Pons (tissue), 1 donor: ENCODE data around the gene BDH1.

ENCODE experiments used
- DNase-seq: peaks from one replicate; pipeline ENCODE4 v3.0.0-alpha.2; 2016; ENCODE audit warnings: low spot score

The BDH1 gene

GRCh38 chr3:197549261-197549885 lies 6.4 kb downstream of the BDH1 start:
- DNase-seq = no peak

- DNase-seq = no peak
Measured at GRCh38 chr3:197547306-197548011, 8.3 kb downstream of the BDH1 start.

DNA sequence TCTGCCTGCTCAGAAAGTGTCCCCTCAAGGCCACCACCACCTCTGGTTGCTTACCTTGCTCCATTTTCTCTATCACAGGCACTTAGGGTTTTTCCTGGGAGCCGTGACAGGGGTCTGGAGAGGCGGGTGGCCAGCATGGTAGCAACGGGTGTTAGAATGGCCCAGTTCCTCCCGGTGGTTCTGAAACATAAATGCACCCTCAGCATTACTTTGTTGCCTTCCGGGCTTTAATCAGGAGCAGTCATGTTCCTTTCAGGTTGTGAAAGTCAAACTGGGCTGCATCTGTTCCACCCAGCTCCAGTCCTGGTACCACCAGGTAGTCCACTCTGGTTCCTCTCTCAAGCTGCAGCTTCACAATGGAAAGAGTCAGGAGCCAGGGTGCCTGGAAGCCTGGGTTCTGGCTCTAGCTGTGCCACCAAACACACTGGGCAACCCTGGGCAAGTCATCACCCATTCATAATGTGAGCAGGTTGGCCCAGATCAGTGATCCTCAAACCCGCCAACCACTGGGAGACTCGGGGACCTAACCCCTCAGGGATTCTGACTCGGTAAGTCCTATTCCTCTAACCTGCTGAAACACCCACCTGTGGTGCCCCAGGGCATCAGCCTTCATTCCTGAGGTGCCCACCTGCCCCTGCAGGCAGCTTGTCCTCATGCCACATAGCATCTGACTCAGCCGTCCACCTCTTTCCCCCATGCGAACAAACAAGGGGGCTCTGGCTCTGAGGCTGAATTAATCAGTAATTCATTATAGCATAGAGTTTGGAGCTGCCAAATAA lies 9.3 kb downstream of the BDH1 start:
- DNase-seq = no peak

DNA sequence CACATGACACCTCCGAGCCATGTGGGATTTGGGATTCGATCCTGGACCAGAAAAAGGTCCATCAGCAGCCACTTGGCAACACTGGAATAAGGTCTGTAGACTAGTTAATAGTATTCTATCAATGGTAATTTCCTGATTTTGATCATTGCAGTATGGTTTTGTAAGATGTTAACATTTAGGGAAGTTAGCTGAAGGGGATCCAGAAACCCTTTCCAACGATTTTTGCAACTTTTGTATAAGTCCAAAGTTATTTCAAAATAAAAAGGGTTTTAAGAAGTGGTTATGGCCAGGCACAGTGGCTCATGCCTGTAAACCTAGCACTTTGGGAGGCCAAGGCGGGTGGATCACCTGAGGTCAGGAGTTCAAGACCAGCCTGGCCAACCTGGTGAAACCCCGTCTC lies 10.2 kb downstream of the BDH1 start:
- no peak for DNase-seq

DNA sequence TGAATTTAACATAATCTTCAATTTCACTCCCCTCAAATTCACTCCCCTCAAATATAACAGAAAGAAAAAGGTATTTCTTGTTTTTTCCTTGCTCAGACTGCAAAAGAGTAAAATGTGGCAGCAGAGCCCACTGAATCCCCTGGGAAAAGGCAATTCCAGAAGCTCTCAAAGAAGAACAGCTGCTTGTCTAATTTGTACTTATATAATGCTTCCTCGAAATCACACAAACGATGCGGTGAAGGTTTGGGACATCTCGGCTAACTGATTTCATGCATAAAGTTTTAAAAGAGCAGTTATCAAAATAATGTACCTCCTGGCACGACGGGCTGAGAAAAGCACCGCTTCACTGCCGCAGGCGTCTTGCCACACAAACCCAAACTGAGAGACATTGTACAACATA lies 10.7 kb downstream of the BDH1 start:
- DNase-seq = no peak

DNA sequence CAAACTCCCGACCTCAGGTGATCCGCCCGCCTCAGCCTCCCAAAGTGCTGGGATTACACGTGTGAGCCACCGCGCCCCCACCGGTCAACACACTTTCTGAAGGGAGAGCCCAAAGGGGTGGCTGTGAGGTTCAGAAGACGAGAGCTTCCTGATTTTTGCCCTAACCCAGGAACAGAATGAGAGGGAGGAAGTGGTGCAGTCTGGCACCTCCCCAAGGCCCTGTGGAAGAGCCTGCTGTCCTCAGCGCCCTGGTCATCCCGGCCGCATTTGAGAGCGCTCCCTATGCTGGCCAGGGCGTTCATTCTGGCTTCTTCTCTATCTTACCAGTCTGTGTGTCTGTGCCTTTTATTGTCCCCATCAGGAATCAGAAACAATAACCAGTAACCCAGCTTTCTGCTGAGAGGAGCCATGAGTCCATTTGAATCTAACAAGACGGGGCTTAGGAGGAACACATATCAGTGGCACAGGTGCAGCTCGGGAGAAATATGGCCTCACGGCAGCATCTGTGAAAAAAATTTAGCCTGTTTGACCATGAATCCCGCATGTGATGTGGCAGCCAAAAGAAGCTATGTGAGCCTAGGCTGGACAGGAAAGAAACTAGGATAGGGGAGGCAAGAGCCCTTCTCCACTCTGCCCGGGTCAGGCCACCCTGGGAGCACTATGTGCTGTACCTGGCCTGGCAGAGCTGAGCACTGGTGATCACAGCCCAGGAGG lies 12.9 kb downstream of the BDH1 start:
- DNase-seq = peak; percentile 49

DNA sequence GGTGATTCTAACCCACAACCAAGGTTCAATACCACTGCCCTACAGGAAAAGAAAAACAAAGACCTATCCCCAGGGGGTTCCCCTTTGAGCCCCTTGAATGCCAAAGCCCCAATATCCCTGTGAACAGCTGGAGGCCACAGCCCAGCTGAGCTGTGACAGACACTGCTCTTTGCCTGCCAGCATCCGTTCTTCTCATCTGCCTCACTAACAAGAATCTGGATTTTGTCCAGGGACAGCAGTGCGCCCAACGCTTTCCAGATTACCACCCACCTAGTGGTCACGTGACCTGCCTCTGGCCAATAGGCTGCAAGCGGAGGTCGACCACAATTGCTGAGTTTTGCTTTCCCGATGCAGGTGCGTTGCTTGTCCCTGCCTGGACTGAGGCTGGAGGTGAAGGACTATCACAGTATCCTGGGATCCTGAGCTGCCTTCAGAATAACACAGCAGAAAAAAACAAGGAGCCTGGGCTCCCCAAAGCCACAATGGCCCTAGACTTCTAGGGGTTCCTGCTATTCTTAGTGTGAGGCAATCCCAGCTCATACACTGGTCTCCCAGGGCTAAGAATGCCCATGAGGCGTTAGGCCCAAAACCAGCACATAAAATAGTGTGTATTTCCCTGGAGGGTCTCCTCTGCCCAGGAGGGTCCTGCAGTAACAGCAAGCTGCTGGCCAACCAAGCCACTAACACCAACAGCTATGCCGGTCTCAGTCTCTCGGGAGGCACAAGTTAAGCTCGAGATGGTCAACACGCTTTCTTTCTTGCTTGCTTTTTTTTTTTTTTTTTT lies 13.8 kb downstream of the BDH1 start:
- peak; percentile 67 for DNase-seq

DNA sequence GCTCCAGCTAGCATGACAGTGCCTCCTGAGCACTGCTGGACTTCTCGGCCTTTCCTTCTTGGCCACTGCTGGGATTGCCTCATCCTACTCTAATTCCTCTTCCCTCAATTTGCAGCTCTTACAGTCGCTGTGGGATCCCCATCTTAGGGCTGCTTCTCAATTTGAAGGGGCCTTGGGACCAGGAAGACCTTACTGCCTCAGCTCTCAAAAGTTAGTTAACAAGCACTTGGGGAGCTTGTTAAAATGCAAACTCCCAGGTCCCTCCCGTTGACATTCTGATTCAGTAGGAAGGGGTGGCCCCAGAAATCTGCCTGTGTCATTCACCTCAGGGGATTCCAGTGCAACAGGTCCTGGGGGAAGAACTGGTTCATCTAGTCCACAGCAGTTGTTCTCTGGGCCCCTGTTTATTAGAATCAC lies 14.8 kb downstream of the BDH1 start:
- DNase-seq = no peak

DNA sequence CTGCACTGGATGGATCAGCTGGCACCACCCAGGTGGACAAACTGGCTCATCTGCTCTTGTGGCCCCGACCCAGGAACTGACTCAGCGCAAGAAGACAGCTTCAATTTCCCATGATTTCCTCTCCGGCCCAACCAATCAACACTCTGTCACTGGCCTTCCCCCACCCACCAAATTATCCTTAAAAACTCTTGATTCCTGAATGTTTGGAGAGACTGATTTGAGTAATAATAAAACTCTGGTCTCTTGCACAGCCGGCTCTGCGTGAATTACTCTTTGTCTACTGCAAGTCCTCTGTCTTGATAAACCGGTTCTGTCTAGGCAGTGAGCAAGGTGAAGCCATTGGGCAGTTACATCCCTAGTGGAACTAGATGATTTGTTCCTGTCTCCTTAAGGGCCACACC lies 16.1 kb downstream of the BDH1 start:
- DNase-seq = no peak

DNA sequence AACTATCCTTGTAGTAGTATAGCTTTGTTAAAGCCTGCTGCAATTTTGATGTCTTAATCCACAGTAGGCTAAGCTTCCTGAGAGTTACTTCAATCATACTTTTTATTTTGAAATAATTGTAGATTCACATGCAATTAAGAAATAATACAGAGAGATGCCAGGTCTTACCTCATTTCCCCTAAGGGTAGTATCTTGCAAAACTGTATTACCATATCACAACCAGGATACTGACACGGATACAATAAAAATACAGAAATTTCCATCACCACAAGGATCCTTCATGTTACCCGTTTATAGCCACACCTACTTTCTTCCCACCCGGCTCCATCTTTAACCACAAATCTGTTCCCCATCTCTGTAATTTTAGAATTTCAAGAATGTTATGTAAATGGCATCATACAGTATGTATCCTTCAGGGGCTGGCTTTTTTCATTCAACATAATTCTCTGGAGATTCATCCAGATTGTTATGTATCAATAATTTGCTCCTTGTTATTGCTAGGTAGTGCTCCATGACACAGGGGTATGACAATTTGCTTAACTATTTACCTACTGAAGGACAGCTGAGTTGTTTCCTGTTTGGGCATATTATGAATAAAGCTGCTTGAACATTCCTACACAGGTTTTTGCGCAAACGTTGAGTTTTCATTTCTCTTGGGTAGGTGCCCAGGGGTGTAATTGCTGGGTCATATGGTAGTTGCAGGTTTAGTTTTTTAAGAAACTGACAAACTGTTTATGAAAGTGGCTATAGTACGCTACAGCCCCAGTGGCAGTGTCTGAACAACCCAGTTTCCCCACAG lies 21.6 kb downstream of the BDH1 start:
- DNase-seq = no peak

DNA sequence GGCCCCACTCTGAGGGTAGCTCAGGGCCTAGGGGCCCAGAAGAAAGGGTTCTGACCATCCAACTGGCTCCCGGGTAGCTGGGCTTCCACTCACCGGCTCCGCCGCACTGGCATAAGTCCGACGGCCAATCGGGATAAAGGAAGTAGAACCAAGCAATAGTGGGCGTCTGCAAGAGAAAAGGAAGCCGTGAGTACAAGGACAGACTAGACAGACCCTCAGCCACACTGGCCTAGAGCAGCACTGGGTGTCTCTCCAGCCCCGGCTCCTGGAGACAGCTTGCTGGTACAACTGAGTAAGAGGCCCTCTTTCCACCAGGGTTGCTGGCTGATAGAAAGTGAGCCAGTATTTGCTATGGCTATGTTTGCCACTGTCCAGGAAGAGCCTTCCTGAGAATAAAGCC lies 22.4 kb downstream of the BDH1 start:
- DNase-seq = no peak

- no peak for DNase-seq
Measured at GRCh38 chr3:197532388-197532787, 23.4 kb downstream of the BDH1 start.

DNA sequence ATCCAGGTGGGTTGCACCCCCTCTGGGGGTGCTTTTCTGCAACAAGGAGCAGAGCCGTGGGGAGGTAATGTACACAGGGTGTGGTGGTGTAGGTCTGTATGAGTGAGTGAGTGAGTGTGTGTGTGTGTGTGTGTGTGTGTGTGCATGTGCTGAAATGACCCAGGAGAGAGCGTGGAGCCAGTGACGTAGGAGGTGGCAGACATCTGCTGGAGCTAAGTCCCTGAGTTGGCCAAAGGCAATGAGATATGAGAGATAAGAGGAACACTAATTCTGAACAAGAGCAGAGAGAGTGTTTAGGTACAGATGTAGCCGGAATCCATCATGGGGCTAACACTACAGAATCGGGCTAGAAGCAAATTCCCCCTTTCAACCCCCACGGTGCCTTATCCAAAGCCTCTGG lies 27.6 kb downstream of the BDH1 start:
- no peak for DNase-seq

DNA sequence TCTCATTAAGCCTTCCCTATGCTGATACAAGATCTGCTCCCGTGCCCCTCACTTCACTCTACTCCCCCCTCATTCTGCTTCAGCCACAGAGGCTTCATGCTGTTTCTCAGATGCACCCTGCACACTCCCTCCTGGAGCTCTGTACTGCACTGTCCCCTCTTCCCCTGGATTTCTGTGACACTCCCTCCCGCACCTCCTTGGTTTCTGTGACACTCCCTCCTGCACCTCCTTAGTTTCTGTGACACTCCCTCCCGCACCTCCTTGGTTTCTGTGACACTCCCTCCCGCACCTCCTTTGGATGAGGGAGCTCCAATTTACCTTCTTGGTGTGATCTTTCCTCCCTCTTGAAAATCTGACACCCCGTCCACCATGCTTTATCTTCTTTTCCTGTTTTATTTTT lies 28.2 kb downstream of the BDH1 start:
- no peak for DNase-seq

- DNase-seq = no peak
Measured at GRCh38 chr3:197525706-197526105, 30.1 kb downstream of the BDH1 start.

DNA sequence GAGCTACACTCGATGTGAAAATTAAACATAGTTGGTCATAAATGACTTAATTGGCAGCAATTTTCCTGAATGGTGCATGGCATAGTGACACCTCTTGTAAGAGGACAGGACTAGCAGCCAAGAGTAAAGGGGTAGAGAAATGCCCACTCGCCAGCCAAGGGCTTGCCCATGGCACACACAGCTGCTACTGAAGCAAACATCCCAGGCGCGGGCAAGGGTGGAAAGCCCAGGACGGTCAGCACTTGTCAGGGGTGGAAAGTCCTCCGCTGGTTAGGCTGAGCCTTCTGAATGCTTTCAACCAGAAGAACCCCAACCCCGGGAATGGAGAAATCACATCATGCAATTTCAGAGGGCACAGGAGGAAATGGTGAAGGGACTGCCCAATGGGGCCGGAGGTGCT lies 31.6 kb downstream of the BDH1 start:
- DNase-seq = no peak

DNA sequence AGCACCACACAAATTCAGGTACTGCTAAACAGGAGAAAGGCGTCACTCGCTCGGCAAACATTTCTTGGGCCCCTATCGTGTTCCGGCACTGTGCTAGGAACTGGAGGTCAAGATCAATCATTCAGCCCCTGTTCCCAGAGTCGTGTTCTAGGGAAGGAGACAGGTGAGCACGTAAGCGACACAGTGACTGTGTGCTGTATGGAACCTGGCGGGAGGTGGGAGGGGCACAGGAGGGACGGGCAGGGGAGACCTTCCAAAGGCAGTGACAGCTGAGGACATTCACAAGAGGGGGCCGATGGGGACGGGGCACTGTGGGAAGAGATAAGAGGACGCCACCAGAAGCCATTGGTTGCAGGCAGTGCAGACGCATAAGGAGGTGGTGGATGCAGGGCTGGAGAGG lies 32.2 kb downstream of the BDH1 start:
- DNase-seq = no peak

GRCh38 chr3:197522881-197523441 lies 32.8 kb downstream of the BDH1 start:
- DNase-seq = no peak

DNA sequence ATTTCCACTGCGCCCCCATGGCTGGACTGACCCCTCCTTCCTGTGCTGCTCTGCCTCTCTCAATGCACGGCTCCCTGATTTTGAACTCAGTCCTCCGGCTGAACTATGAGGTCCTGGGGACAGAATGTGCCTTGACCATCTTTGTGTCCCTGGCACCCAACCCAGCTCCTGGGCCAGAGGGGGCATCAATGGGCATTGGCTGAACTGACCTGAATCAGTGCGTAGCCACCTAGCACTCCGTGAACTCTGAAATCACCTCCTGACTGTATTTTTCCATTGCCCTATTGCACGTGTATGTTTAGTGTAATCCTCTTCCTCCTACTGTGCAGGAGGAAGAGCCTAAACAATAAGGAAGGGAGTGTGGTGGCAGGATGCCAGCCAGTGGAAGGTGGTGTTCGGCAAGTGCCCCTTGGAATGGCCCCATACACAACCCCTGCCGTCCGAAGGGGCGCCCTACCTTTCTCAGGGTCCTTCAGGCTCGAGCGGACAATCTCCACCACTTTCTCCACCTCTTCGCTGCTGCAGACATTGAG lies 33.5 kb downstream of the BDH1 start:
- DNase-seq = no peak
